Activated CD4-positive, CD25-positive, alpha-beta regulatory T cell treated with anti-CD3 and anti-CD28 coated beads, Interleukin-2, amount 50 U/mL, for 16 hours (primary cell): ENCODE results near the gene HCAR3.
"Not testable (repeated sequence)": the region's sequence is repeated elsewhere in the genome, so short reads cannot be mapped to it uniquely, and the experiment has no call there.

Experiments used
- DNase-seq: peaks from one replicate; pipeline ENCODE4 v3.0.0-alpha.2; 2020; ENCODE audit warnings: low read depth, low spot score

Gene HCAR3

GRCh38 chr12:122722387-122722786, 5.8 kb upstream of the HCAR3 start:
- DNase-seq = no peak

- DNase-seq = no peak
Measured at GRCh38 chr12:122721057-122721545, 4.5 kb upstream of the HCAR3 start.

GRCh38 chr12:122715211-122715610, 1.4 kb downstream of the HCAR3 start:
- not testable (repeated sequence) for DNase-seq

GRCh38 chr12:122713491-122714188, 3.0 kb downstream of the HCAR3 start:
- DNase-seq = not testable (repeated sequence)

GRCh38 chr12:122711266-122711665, 5.3 kb downstream of the HCAR3 start:
- DNase-seq = not testable (repeated sequence)

- DNase-seq = not testable (repeated sequence)
Measured at GRCh38 chr12:122710341-122710740, 6.3 kb downstream of the HCAR3 start.

GRCh38 chr12:122709287-122709686, 7.3 kb downstream of the HCAR3 start:
- not testable (repeated sequence) for DNase-seq

GRCh38 chr12:122703841-122704240, 12.8 kb downstream of the HCAR3 start:
- not testable (repeated sequence) for DNase-seq

- DNase-seq = not testable (repeated sequence)
Measured at GRCh38 chr12:122702890-122703611, 13.6 kb downstream of the HCAR3 start, which contains the start of gene HCAR2. HCAR2 (minus strand) TSS chr12:122703357; CDS start chr12:122703283, 74 bp downstream.

- not testable (repeated sequence) for DNase-seq
Measured at GRCh38 chr12:122701481-122701880, 15.1 kb downstream of the HCAR3 start.

GRCh38 chr12:122700038-122700710, 16.4 kb downstream of the HCAR3 start:
- DNase-seq = not testable (repeated sequence)

- not testable (repeated sequence) for DNase-seq
Measured at GRCh38 chr12:122696922-122697321, 19.7 kb downstream of the HCAR3 start.

- no peak for DNase-seq
Measured at GRCh38 chr12:122691566-122691965, 25.0 kb downstream of the HCAR3 start.

- no peak for DNase-seq
Measured at GRCh38 chr12:122688291-122688690, 28.3 kb downstream of the HCAR3 start.

- no peak for DNase-seq
Measured at GRCh38 chr12:122687086-122687485, 29.5 kb downstream of the HCAR3 start.

- no peak for DNase-seq
Measured at GRCh38 chr12:122686538-122686937, 30.1 kb downstream of the HCAR3 start.

GRCh38 chr12:122684297-122684813, 32.3 kb downstream of the HCAR3 start:
- DNase-seq = no peak

- no peak for DNase-seq
Measured at GRCh38 chr12:122681814-122682213, 34.8 kb downstream of the HCAR3 start.

GRCh38 chr12:122680989-122681388, 35.6 kb downstream of the HCAR3 start:
- not testable (repeated sequence) for DNase-seq

GRCh38 chr12:122676781-122677180, 39.8 kb downstream of the HCAR3 start:
- not testable (repeated sequence) for DNase-seq

GRCh38 chr12:122676015-122676414, 40.6 kb downstream of the HCAR3 start:
- DNase-seq = not testable (repeated sequence)

GRCh38 chr12:122672515-122672914, 44.1 kb downstream of the HCAR3 start:
- DNase-seq = no peak
